SK-N-SH treated with all-trans-retinoic acid at 6 μM for 48 hours (cell line): Measurements from ENCODE around the gene PRIMA1.

Source experiments
- ATAC-seq: fragments of 200-7000 bp; cut with Tn5 transposase; 3 replicates; pipeline ENCODE4 v1.9.1; 2020; ENCODE audit warnings: mild to moderate bottlenecking, moderate library complexity
- ARNTL ChIP-seq: fragments of 450-650 bp; formaldehyde crosslinking; IDR thresholded peaks from 2 replicates; pipeline ENCODE4 v1.5.0; 2020; ENCODE audit warnings: low read depth, mild to moderate bottlenecking, moderate library complexity, borderline replicate concordance
- BACH2 ChIP-seq: fragments of 250-450 bp; sonication (Bioruptor Pico); IDR thresholded peaks from 2 replicates; pipeline ENCODE4 v1.9.0; 2021; ENCODE audit warnings: mild to moderate bottlenecking, borderline replicate concordance
- CREB5 ChIP-seq: fragments of 250-450 bp; sonication (Bioruptor Pico); IDR thresholded peaks from 2 replicates; pipeline ENCODE4 v1.5.1; 2020; ENCODE audit warnings: low read depth, mild to moderate bottlenecking, moderate library complexity
- CSDC2 ChIP-seq: fragments of 250-450 bp; sonication (Bioruptor Pico); IDR thresholded peaks from 2 replicates; pipeline ENCODE4 v1.5.0; 2020; ENCODE audit warnings: mild to moderate bottlenecking, moderate library complexity
- CSRNP3 ChIP-seq: fragments of 250-450 bp; sonication (Bioruptor Pico); IDR thresholded peaks from 2 replicates; pipeline ENCODE4 v1.5.1; 2021; ENCODE audit warnings: mild to moderate bottlenecking, moderate library complexity
- ESRRG ChIP-seq: fragments of 250-450 bp; sonication (Bioruptor Pico); IDR thresholded peaks from 2 replicates; pipeline ENCODE4 v1.6.1; 2021; ENCODE audit warnings: mild to moderate bottlenecking
- GLIS3 ChIP-seq: fragments of 250-450 bp; sonication (Bioruptor Pico); IDR thresholded peaks from 2 replicates; pipeline ENCODE4 v1.5.0; 2020; ENCODE audit warnings: mild to moderate bottlenecking, moderate library complexity
- ISL1 ChIP-seq: fragments of 250-450 bp; sonication (Bioruptor Pico); IDR thresholded peaks from 2 replicates; pipeline ENCODE4 v2.1.2; 2022; ENCODE audit warnings: mild to moderate bottlenecking, moderate library complexity
- OSR1 ChIP-seq: fragments of 250-450 bp; sonication (Bioruptor Pico); IDR thresholded peaks from 2 replicates; pipeline ENCODE4 v1.8.0; 2022; ENCODE audit warnings: moderate library complexity, mild to moderate bottlenecking, inconsistent platforms
- PATZ1 ChIP-seq: fragments of 250-450 bp; sonication (Bioruptor Pico); IDR thresholded peaks from 2 replicates; pipeline ENCODE4 v1.8.0; 2020; ENCODE audit warnings: mild to moderate bottlenecking, moderate library complexity, borderline replicate concordance
- POU6F1 ChIP-seq: fragments of 250-450 bp; sonication (Bioruptor Pico); IDR thresholded peaks from 2 replicates; pipeline ENCODE4 v1.8.0; 2021; ENCODE audit warnings: low read depth, mild to moderate bottlenecking, moderate library complexity, borderline replicate concordance
- PPARA ChIP-seq: fragments of 250-450 bp; sonication (Bioruptor Pico); IDR thresholded peaks from 2 replicates; pipeline ENCODE4 v1.5.0; 2020; ENCODE audit warnings: mild to moderate bottlenecking, borderline replicate concordance
- RARB ChIP-seq: fragments of 250-450 bp; sonication (Bioruptor Pico); IDR thresholded peaks from 2 replicates; pipeline ENCODE4 v1.8.0; 2021; ENCODE audit warnings: mild to moderate bottlenecking, moderate library complexity
- SNAI2 ChIP-seq: fragments of 250-450 bp; sonication (Bioruptor Pico); IDR thresholded peaks from 2 replicates; pipeline ENCODE4 v1.5.0; 2020; ENCODE audit warnings: mild to moderate bottlenecking, moderate library complexity
- TCF4 ChIP-seq: fragments of 250-450 bp; sonication (Bioruptor Pico); IDR thresholded peaks from 2 replicates; pipeline ENCODE4 v1.8.0; 2021; ENCODE audit warnings: mild to moderate bottlenecking, moderate library complexity, borderline replicate concordance
- TOX ChIP-seq: fragments of 250-450 bp; sonication (Bioruptor Pico); IDR thresholded peaks from 2 replicates; pipeline ENCODE4 v1.8.0; 2021; ENCODE audit warnings: mild to moderate bottlenecking, moderate library complexity, borderline replicate concordance
- TSHZ2 ChIP-seq: fragments of 250-450 bp; sonication (Bioruptor Pico); IDR thresholded peaks from 2 replicates; pipeline ENCODE4 v1.5.0; 2020; ENCODE audit warnings: mild to moderate bottlenecking, moderate library complexity
- ZC3H10 ChIP-seq: fragments of 250-450 bp; sonication (Bioruptor Pico); IDR thresholded peaks from 2 replicates; pipeline ENCODE4 v1.5.1; 2021; ENCODE audit warnings: mild to moderate bottlenecking, moderate library complexity
- ZFP3 ChIP-seq: fragments of 250-450 bp; sonication (Bioruptor Pico); IDR thresholded peaks from 2 replicates; pipeline ENCODE4 v1.5.0; 2020; ENCODE audit warnings: mild to moderate bottlenecking, moderate library complexity
- ZFP30 ChIP-seq: fragments of 450-650 bp; formaldehyde crosslinking; IDR thresholded peaks from 2 replicates; pipeline ENCODE4 v1.5.0; 2022; ENCODE audit warnings: mild to moderate bottlenecking, moderate library complexity
- ZNF565 ChIP-seq: fragments of 450-650 bp; formaldehyde crosslinking; conservative IDR thresholded peaks from 2 replicates; pipeline ENCODE4 v1.5.0; 2020; ENCODE audit warnings: low read depth, mild to moderate bottlenecking, moderate library complexity
- ZNF70 ChIP-seq: fragments of 450-650 bp; formaldehyde crosslinking; IDR thresholded peaks from 2 replicates; pipeline ENCODE4 v1.5.0; 2020; ENCODE audit warnings: mild to moderate bottlenecking, moderate library complexity
- ZNF8 ChIP-seq: fragments of 450-650 bp; formaldehyde crosslinking; IDR thresholded peaks from 2 replicates; pipeline ENCODE4 v1.5.0; 2020; ENCODE audit warnings: mild to moderate bottlenecking, moderate library complexity

Gene PRIMA1

GRCh38 chr14:93825235-93825553 is 36.9 kb upstream of the PRIMA1 start:
- no peak for TF ChIP-seq ZNF8 (CRISPR knock-in tag)
- TF ChIP-seq TSHZ2 (CRISPR knock-in tag) = no peak
- no peak for TF ChIP-seq ZFP30 (CRISPR knock-in tag)
- no peak for TF ChIP-seq OSR1 (CRISPR knock-in tag)
- no peak for TF ChIP-seq GLIS3 (CRISPR knock-in tag)
- no peak for TF ChIP-seq ZNF565
- no peak for TF ChIP-seq ZC3H10
- TF ChIP-seq TCF4 (CRISPR knock-in tag) = no peak
- no peak for TF ChIP-seq BACH2 (CRISPR knock-in tag)
- no peak for TF ChIP-seq CREB5 (CRISPR knock-in tag)
- TF ChIP-seq ZFP3 (CRISPR knock-in tag) = no peak
- TF ChIP-seq CSDC2 = no peak
- no peak for TF ChIP-seq CSRNP3 (CRISPR knock-in tag)
- TF ChIP-seq ISL1 (CRISPR knock-in tag) = no peak
- TF ChIP-seq TOX (CRISPR knock-in tag) = no peak

GRCh38 chr14:93824518-93825234 is 36.4 kb upstream of the PRIMA1 start:
- no peak for TF ChIP-seq ESRRG (CRISPR knock-in tag)
- ATAC-seq = no peak

More at GRCh38 chr14:93825235-93825553, 36.9 kb upstream of the PRIMA1 start:
- ATAC-seq = no peak

- TF ChIP-seq TOX (CRISPR knock-in tag) = no peak
- TF ChIP-seq ISL1 (CRISPR knock-in tag) = no peak
- no peak for TF ChIP-seq ZNF565
- TF ChIP-seq RARB (CRISPR knock-in tag) = no peak
- TF ChIP-seq ARNTL (CRISPR knock-in tag) = no peak
- TF ChIP-seq, all 23 proteins: peak for 0
- ATAC-seq = no peak
These were observed 35.8 kb upstream of the PRIMA1 start for GRCh38 chr14:93824076-93824475.

GRCh38 chr14:93821051-93821450 is 32.8 kb upstream of the PRIMA1 start:
- ATAC-seq = no peak
- TF ChIP-seq ARNTL (CRISPR knock-in tag) = no peak
- no peak for TF ChIP-seq CSDC2
- no peak for TF ChIP-seq SNAI2 (CRISPR knock-in tag)
- no peak for TF ChIP-seq CSRNP3 (CRISPR knock-in tag)
- no peak for TF ChIP-seq ZC3H10
- no peak for TF ChIP-seq BACH2 (CRISPR knock-in tag)
- TF ChIP-seq ZNF70 (CRISPR knock-in tag) = no peak
- TF ChIP-seq PPARA (CRISPR knock-in tag) = no peak
- no peak for TF ChIP-seq GLIS3 (CRISPR knock-in tag)
- TF ChIP-seq PATZ1 (CRISPR knock-in tag) = no peak
- no peak for TF ChIP-seq POU6F1 (CRISPR knock-in tag)
- TF ChIP-seq TOX (CRISPR knock-in tag) = no peak
- no peak for TF ChIP-seq ZNF565
- TF ChIP-seq ZNF8 (CRISPR knock-in tag) = no peak
